Measurements from ENCODE around the gene PCYT1B.
A peak's percentile ranks its signal among the peaks of the same experiment; 100 is the strongest.

PCYT1B gene

GRCh38 chrX:24647257-24648058 lies at the start of gene PCYT1B:
PCYT1B (minus strand) TSS chrX:24647347; CDS start chrX:24647105, 242 bp downstream.
- CTCF ChIA-PET, result no interaction called here
- Mint-ChIP-seq H3K4me1 (peaks cover 19% of the 10 kb centered on the region), H3K4me3 (peak within 1 kb of the TSS; percentile 72), H3K9me3 (no peaks in the 10 kb centered on the region), H3K27ac (no peak within 1 kb of the TSS), H3K27me3 (peaks cover 29% of the 10 kb centered on the region), H3K36me3 (no peaks in the 10 kb centered on the region)
- peak; percentile 81 for DNase-seq

DNA sequence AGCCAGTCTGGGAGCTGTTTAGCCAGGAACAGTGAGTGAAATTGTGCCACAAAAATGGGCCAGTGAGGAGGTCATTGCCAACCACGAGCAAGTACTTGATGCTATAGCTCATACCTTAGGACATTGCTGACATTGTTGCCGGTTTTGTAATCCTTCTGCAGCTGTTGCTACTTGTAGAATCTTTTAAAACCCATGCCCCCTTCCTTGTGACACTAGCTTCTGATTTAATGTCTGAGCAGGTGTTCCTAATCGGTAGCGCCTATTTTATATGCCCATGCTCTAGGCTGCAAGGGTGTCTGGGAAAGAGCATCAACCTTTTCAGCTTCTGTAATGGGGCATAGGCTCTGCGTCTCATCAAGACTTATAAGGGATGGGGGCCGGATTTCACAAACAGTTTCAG lies 49.1 kb upstream of the PCYT1B start:
- no peaks in the 10 kb centered on the region for H3K9me3 Mint-ChIP-seq
- peaks cover 32% of the 10 kb centered on the region for H3K4me1 Mint-ChIP-seq
- CTCF ChIA-PET, result no interaction called here
- no peak overlapping the region for H3K4me3 Mint-ChIP-seq
- no peak for DNase-seq
- H3K27ac Mint-ChIP-seq, result no peak overlapping the region
- no peaks in the 10 kb centered on the region for H3K27me3 Mint-ChIP-seq
- peaks cover 6% of the 10 kb centered on the region for H3K36me3 Mint-ChIP-seq

DNA sequence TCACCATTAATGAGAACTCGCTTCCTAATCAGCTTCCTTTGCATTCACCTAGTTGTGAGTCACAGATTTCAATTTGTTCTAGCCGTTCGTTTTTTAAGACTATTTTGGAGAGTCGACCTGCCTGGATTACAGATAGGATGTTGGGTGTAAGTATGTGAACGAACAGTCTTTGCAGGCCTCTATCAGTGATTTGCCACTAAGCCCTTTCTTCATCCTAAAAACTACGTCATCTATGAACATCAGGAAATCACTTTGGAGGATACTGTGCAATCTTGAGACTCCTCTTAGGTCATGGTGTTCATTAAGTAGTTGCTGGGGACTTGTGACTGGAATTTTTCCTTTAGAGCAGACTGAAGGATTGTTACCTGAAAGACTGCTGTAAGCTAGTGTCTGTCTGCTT lies 47.7 kb upstream of the PCYT1B start:
- Mint-ChIP-seq H3K27ac (peak overlapping the region; percentile 58), H3K9me3 (no peaks in the 10 kb centered on the region), H3K27me3 (no peaks in the 10 kb centered on the region), H3K4me1 (peaks cover 32% of the 10 kb centered on the region), H3K4me3 (peak overlapping the region; percentile 82), H3K36me3 (peaks cover 5% of the 10 kb centered on the region)
- CTCF ChIA-PET, result no interaction called here
- no peak for DNase-seq

- Mint-ChIP-seq H3K27me3 (no peaks in the 10 kb centered on the region), H3K27ac (peak within 1 kb of the TSS; percentile 83), H3K4me3 (peak within 1 kb of the TSS; percentile 82), H3K4me1 (peaks cover 32% of the 10 kb centered on the region), H3K36me3 (peaks cover 3% of the 10 kb centered on the region), H3K9me3 (no peaks in the 10 kb centered on the region)
- CTCF ChIA-PET, result no interaction called here
- DNase-seq, result peak; percentile 82
These were observed 46.5 kb upstream of the PCYT1B start, which contains the start of gene POLA1 for GRCh38 chrX:24693453-24694202. POLA1 (plus strand) TSS chrX:24693918; CDS start chrX:24693962, 44 bp downstream.

DNA sequence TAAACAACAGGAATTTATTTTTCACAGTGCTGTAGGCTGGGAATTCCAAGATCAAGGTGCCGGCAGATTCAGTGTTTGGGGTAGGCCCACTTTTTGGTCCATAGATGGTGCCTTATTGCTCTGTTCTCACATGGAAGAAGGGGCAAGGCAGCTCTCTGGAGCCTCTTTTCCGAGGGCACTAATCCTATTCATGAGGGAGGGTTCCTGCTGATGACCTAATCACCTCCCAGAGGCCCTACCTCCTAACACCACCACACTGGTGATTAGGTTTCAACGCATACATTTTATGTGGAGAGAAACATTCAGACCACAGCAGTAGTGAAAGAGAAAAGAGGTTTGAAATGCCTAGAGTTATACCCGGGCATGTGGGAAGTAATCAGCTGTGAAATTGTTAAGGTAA lies 45.2 kb upstream of the PCYT1B start:
- Mint-ChIP-seq H3K9me3 (no peaks in the 10 kb centered on the region), H3K27ac (no peak overlapping the region), H3K4me3 (no peak overlapping the region), H3K4me1 (peaks cover 28% of the 10 kb centered on the region), H3K36me3 (peaks cover 3% of the 10 kb centered on the region), H3K27me3 (no peaks in the 10 kb centered on the region)
- CTCF ChIA-PET, result no interaction called here
- DNase-seq, result no peak

DNA sequence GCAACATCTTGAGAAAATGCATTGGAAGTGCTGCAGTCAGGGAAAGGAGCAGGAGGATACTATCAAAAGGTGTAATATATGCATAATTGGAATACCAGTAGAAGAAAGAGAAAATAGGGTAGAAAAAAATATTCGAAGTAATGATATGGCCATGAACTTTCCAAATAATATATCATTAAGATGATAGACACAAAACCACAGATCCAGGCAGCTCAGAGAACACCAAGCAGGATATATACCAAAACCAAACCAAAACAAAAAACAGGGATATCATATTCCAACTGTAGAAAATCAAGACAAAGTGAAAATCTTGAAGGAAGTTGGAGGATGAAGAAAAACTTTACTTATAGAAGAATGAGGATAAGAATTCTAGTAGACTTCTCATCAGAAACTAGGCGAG lies 36.9 kb upstream of the PCYT1B start:
- Mint-ChIP-seq H3K4me3 (no peak overlapping the region), H3K27ac (no peak overlapping the region), H3K27me3 (no peaks in the 10 kb centered on the region), H3K4me1 (no peaks in the 10 kb centered on the region), H3K9me3 (no peaks in the 10 kb centered on the region), H3K36me3 (no peaks in the 10 kb centered on the region)
- no peak for DNase-seq
- CTCF ChIA-PET, result no interaction called here

GRCh38 chrX:24682739-24683432 lies 35.7 kb upstream of the PCYT1B start:
- Mint-ChIP-seq H3K4me3 (no peak overlapping the region), H3K27ac (no peak overlapping the region), H3K4me1 (no peaks in the 10 kb centered on the region), H3K27me3 (no peaks in the 10 kb centered on the region), H3K9me3 (no peaks in the 10 kb centered on the region), H3K36me3 (no peaks in the 10 kb centered on the region)
- DNase-seq, result no peak
- CTCF ChIA-PET, result no interaction called here

DNA sequence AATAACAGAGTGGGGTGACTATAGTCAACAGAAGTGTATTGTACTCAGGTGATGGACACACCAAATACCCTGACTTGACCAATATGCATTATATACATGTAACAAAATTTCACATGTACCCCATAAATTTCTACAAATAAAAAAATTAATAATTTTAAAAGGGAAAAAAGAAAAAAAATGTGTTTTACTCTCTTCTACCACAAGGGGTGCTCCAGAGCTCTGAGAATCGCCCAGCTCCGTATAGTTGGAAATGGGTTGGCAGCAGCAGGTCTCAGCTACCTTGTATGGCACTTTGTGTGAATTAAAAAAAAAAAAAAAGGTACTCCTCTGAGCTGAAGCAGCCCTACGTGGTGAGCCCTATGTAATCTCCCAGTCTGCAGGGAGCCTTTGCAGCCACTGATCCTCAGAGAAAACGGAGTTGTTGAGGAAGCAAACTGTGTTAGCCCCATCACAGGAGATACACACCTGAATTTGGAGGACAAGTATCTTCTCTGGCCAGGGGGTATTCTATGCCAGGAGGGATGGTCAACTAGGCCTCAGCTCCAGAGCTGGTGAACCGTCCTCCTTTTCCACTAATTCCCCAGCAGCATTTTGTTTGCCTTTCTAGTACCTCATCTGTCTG lies 29.4 kb upstream of the PCYT1B start:
- H3K9me3 Mint-ChIP-seq, result no peaks in the 10 kb centered on the region
- H3K27me3 Mint-ChIP-seq, result peaks cover 11% of the 10 kb centered on the region
- no peaks in the 10 kb centered on the region for H3K4me1 Mint-ChIP-seq
- no peak for DNase-seq
- no peaks in the 10 kb centered on the region for H3K36me3 Mint-ChIP-seq
- no peak overlapping the region for H3K4me3 Mint-ChIP-seq
- H3K27ac Mint-ChIP-seq, result no peak overlapping the region
- CTCF ChIA-PET, result interaction anchor here (0.6 to 1.4 kb wide), 3 partner anchors 27 to 330 kb away, joined by 3 to 5 read pairs (median 5); no protein-coding TSS in a partner anchor

DNA sequence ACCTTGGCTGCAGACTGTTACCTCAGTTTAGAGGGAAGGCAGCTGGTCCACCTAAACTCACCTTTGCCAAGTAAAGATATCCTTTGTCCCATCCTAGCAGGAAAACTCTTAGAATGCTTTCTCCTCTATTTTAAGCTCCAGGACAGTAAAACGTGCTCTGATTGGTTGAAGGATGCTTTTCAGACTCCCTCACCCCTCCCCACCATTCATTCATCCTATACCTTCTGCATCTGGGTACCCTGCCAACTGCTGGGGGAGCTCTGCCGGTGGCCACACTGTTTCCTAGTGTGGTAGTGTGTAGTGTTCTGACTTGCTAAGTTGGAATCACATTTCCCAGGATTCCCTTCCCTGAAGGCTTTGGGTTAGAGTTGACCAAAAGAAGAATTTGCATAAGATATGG lies 26.3 kb upstream of the PCYT1B start:
- Mint-ChIP-seq H3K9me3 (no peaks in the 10 kb centered on the region), H3K27me3 (peaks cover 11% of the 10 kb centered on the region), H3K4me1 (no peaks in the 10 kb centered on the region), H3K36me3 (no peaks in the 10 kb centered on the region), H3K27ac (no peak overlapping the region), H3K4me3 (no peak overlapping the region)
- no peak for DNase-seq
- CTCF ChIA-PET, result no interaction called here

GRCh38 chrX:24672701-24673190 lies 25.6 kb upstream of the PCYT1B start:
- DNase-seq, result no peak
- no peak overlapping the region for H3K4me3 Mint-ChIP-seq
- H3K27ac Mint-ChIP-seq, result no peak overlapping the region
- CTCF ChIA-PET, result no interaction called here
- H3K36me3 Mint-ChIP-seq, result no peaks in the 10 kb centered on the region
- H3K4me1 Mint-ChIP-seq, result no peaks in the 10 kb centered on the region
- no peaks in the 10 kb centered on the region for H3K9me3 Mint-ChIP-seq
- peaks cover 15% of the 10 kb centered on the region for H3K27me3 Mint-ChIP-seq

DNA sequence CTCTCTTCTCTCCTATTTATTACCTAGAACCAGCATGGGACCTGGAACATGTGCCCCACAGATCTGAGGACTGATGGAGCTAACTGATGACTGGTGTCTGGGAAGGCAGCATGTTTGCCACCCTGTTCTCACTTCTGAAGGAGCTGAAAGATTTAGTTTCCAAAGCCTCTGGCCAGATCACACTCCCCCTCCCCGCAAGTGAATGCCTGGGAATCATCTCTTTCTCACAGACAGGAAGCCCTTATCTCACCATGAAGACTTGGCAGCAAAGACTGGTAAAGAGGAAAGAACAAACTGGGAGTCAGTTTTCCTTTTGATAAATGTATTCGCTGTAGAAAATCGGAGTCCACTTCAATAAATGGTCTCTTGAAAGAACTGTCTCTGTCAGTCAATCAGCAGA lies 21.0 kb upstream of the PCYT1B start:
- no peaks in the 10 kb centered on the region for H3K36me3 Mint-ChIP-seq
- H3K27ac Mint-ChIP-seq, result no peak overlapping the region
- H3K4me3 Mint-ChIP-seq, result no peak overlapping the region
- CTCF ChIA-PET, result no interaction called here
- no peaks in the 10 kb centered on the region for H3K9me3 Mint-ChIP-seq
- no peaks in the 10 kb centered on the region for H3K4me1 Mint-ChIP-seq
- no peak for DNase-seq
- H3K27me3 Mint-ChIP-seq, result peaks cover 9% of the 10 kb centered on the region

DNA sequence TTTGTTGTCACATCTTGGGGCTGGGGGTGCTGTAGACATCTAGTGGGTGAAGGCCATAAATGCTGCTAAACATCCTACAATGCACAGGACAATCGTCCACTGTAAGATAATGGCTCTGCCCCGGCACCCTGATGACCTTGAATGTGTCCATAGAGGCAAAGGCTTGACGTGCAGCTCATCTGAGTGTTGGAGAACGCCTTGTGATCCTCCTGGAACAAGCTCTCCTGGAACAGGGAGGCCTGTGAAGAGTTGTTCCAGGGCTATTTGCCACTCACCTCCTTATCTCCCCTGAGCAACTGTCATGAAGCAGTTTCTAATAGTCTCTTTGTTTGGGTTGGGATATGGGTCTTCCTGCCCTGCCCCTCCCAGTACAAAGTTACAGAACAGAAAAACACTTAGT lies 15.2 kb upstream of the PCYT1B start:
- Mint-ChIP-seq H3K27me3 (peaks cover 11% of the 10 kb centered on the region), H3K36me3 (no peaks in the 10 kb centered on the region), H3K9me3 (no peaks in the 10 kb centered on the region), H3K27ac (no peak overlapping the region), H3K4me1 (no peaks in the 10 kb centered on the region), H3K4me3 (no peak overlapping the region)
- no peak for DNase-seq
- CTCF ChIA-PET, result no interaction called here

GRCh38 chrX:24661292-24661691 lies 14.1 kb upstream of the PCYT1B start:
- no peak overlapping the region for H3K4me3 Mint-ChIP-seq
- H3K27ac Mint-ChIP-seq, result no peak overlapping the region
- DNase-seq, result no peak
- CTCF ChIA-PET, result no interaction called here
- H3K36me3 Mint-ChIP-seq, result no peaks in the 10 kb centered on the region
- H3K4me1 Mint-ChIP-seq, result no peaks in the 10 kb centered on the region
- H3K27me3 Mint-ChIP-seq, result peaks cover 7% of the 10 kb centered on the region
- H3K9me3 Mint-ChIP-seq, result no peaks in the 10 kb centered on the region

DNA sequence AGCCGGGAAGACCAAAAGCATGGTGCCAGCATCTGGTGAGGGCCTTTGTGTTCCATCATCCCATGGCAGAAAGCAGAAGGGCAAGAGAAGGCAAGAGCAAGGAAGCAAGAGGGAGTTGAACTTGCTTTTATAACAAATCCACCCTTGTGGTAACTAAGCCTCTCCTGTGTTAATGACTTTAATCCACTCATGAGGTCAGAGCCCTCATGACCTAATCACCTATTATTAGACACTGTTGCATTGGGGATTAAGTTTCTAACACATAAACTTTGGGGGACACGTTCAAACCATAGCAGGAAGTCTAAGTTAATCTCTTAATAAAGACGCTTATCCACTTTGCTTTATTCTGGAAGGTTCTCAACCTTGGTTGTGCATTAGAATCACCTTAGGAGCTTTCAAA lies 12.5 kb upstream of the PCYT1B start:
- Mint-ChIP-seq H3K36me3 (no peaks in the 10 kb centered on the region), H3K4me1 (no peaks in the 10 kb centered on the region), H3K4me3 (no peak overlapping the region), H3K9me3 (no peaks in the 10 kb centered on the region), H3K27me3 (peaks cover 7% of the 10 kb centered on the region), H3K27ac (no peak overlapping the region)
- CTCF ChIA-PET, result no interaction called here
- no peak for DNase-seq

Data from activated naive CD4-positive, alpha-beta T cell treated with anti-CD3 and anti-CD28 coated beads, Interleukin-2, amount 10 ng/mL, durations not matched to agents 7 days and 5 days (primary cell).